ENCODE results near the gene GPR75. TPM values are rescaled to one million over a fixed set of nuclear protein-coding genes. Genes with fewer than 3 reads are reported as not detected.
A peak's percentile ranks its signal among the peaks of the same experiment; 100 is the strongest.
"Not testable (repeated sequence)": the region's sequence is repeated elsewhere in the genome, so short reads cannot be mapped to it uniquely, and the experiment has no call there.

GPR75 gene
- total and polyA plus RNA-seq, 2 of the 13 experiments (the other 11 are each of a cell fraction or from before 2014, with no cell fraction given) = 3.3 to 4.1 TPM

DNA sequence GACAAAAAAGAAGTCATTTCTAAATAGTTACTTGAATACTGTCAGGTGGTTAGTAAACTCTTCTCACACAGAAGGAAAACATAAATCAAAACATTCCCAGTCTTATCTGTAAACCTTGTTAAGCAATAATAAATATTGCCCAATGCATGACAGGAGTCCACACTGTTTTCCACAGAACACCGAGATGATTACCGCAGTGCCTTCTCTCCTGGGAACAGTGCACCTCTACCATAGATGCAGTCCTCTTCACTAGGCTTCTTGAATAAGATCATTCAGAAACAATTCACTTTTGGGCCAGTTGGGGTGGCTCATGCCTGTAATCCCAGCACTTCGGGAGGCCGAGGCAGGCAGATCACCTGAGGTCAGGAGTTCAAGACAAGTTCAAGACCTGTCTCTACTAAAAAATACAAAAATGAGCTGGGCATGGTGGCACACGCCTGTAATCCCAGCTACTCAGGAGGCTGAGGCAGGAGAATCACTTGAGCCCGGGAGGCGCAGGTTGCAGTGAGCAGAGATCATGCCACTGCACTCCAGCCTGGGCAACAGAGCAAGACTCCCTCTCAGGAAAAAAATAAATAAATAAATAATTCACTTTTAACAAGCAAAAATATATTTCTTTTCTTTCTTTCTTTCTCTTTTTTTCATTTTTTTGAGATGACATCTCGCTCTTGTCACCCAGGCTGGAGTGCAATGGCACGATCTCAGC, 8.6 kb downstream of the GPR75 start (continued):
- TF ChIP-seq, protein P1, sequence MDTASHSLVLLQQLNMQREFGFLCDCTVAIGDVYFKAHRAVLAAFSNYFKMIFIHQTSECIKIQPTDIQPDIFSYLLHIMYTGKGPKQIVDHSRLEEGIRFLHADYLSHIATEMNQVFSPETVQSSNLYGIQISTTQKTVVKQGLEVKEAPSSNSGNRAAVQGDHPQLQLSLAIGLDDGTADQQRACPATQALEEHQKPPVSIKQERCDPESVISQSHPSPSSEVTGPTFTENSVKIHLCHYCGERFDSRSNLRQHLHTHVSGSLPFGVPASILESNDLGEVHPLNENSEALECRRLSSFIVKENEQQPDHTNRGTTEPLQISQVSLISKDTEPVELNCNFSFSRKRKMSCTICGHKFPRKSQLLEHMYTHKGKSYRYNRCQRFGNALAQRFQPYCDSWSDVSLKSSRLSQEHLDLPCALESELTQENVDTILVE (CRISPR knock-in tag; IDR thresholded peaks at IDR 0.05) = peak; percentile 82; the same call in 1 of the 2 replicates
- TF ChIP-seq REPIN1 (CRISPR knock-in tag; IDR thresholded peaks at IDR 0.05; ENCODE audit: borderline replicate concordance, low read depth) (peak; percentile 54; the same call in 1 of the 2 replicates), TCF7 (IDR thresholded peaks at IDR 0.05; ENCODE audit: low read depth) (peak; percentile 44), HMG20B (CRISPR knock-in tag; conservative IDR thresholded peaks at IDR 0.05) (peak; percentile 86), HNF4A (CRISPR knock-in tag; IDR thresholded peaks at IDR 0.05) (peak; percentile 89), BCL6 (CRISPR knock-in tag; IDR thresholded peaks at IDR 0.05) (peak; percentile 77), PAF1 (CRISPR knock-in tag; IDR thresholded peaks at IDR 0.05) (0 out of 2 replicates have a peak, but pooled peaks have one; percentile 67), FOXO1 (CRISPR knock-in tag; IDR thresholded peaks at IDR 0.05) (peak; percentile 89), MIER3 (CRISPR knock-in tag; IDR thresholded peaks at IDR 0.05; ENCODE audit: borderline replicate concordance) (peak; percentile 73; the same call in 1 of the 2 replicates), RXRB (CRISPR knock-in tag; IDR thresholded peaks at IDR 0.05; ENCODE audit: borderline replicate concordance) (peak; percentile 74; the same call in 1 of the 2 replicates), ZNF124 (CRISPR knock-in tag; IDR thresholded peaks at IDR 0.05) (peak; percentile 68; the same call in 1 of the 2 replicates), PITX1 (CRISPR knock-in tag; IDR thresholded peaks at IDR 0.05) (peak; percentile 53; the same call in 1 of the 2 replicates), DMAP1 (CRISPR knock-in tag; IDR thresholded peaks at IDR 0.05) (peak; percentile 43; the same call in 1 of the 2 replicates), SSRP1 (CRISPR knock-in tag; IDR thresholded peaks at IDR 0.05) (0 out of 2 replicates have a peak, but pooled peaks have one; percentile 44), SMC3 (IDR thresholded peaks at IDR 0.05; ENCODE audit: low read length) (peak; percentile 53; the same call in 1 of the 2 replicates), GATAD1 (CRISPR knock-in tag; IDR thresholded peaks at IDR 0.05) (0 out of 2 replicates have a peak, but pooled peaks have one; percentile 44), ZNF350 (CRISPR knock-in tag; IDR thresholded peaks at IDR 0.05; ENCODE audit: borderline replicate concordance, low read depth) (peak; percentile 36; the same call in 1 of the 2 replicates), DPF2 (CRISPR knock-in tag; IDR thresholded peaks at IDR 0.05; ENCODE audit: borderline replicate concordance, low read depth) (peak; percentile 82), TRIM24 (CRISPR knock-in tag; IDR thresholded peaks at IDR 0.05) (0 out of 2 replicates have a peak, but pooled peaks have one; percentile 61), CREM (IDR thresholded peaks at IDR 0.05) (0 out of 2 replicates have a peak, but pooled peaks have one; percentile 36), MIER2 (CRISPR knock-in tag; IDR thresholded peaks at IDR 0.05) (0 out of 2 replicates have a peak, but pooled peaks have one; percentile 36), ZNF644 (CRISPR knock-in tag; IDR thresholded peaks at IDR 0.05; ENCODE audit: low read depth) (0 out of 2 replicates have a peak, but pooled peaks have one; percentile 47)
- TF ChIP-seq, protein P2, sequence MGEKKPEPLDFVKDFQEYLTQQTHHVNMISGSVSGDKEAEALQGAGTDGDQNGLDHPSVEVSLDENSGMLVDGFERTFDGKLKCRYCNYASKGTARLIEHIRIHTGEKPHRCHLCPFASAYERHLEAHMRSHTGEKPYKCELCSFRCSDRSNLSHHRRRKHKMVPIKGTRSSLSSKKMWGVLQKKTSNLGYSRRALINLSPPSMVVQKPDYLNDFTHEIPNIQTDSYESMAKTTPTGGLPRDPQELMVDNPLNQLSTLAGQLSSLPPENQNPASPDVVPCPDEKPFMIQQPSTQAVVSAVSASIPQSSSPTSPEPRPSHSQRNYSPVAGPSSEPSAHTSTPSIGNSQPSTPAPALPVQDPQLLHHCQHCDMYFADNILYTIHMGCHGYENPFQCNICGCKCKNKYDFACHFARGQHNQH (CRISPR knock-in tag; IDR thresholded peaks at IDR 0.05) = peak; percentile 52; the same call in 1 of the 2 replicates
- TF ChIP-seq, protein P3, sequence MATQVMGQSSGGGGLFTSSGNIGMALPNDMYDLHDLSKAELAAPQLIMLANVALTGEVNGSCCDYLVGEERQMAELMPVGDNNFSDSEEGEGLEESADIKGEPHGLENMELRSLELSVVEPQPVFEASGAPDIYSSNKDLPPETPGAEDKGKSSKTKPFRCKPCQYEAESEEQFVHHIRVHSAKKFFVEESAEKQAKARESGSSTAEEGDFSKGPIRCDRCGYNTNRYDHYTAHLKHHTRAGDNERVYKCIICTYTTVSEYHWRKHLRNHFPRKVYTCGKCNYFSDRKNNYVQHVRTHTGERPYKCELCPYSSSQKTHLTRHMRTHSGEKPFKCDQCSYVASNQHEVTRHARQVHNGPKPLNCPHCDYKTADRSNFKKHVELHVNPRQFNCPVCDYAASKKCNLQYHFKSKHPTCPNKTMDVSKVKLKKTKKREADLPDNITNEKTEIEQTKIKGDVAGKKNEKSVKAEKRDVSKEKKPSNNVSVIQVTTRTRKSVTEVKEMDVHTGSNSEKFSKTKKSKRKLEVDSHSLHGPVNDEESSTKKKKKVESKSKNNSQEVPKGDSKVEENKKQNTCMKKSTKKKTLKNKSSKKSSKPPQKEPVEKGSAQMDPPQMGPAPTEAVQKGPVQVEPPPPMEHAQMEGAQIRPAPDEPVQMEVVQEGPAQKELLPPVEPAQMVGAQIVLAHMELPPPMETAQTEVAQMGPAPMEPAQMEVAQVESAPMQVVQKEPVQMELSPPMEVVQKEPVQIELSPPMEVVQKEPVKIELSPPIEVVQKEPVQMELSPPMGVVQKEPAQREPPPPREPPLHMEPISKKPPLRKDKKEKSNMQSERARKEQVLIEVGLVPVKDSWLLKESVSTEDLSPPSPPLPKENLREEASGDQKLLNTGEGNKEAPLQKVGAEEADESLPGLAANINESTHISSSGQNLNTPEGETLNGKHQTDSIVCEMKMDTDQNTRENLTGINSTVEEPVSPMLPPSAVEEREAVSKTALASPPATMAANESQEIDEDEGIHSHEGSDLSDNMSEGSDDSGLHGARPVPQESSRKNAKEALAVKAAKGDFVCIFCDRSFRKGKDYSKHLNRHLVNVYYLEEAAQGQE (IDR thresholded peaks at IDR 0.05; ENCODE audit: borderline replicate concordance in 1 of 2, low read depth in 1 of 2, low read length in 2 of 2) = peak in 1 of 2 experiments; percentile 23; a peak in 1 of 4 replicates
- TF ChIP-seq CREM (CRISPR knock-in tag; IDR thresholded peaks at IDR 0.05) = not testable (repeated sequence)
